Islet precursor cell (in vitro differentiated cells): Measurements from ENCODE around the gene REL.
A peak's percentile ranks its signal among the peaks of the same experiment; 100 is the strongest.
"Not testable (repeated sequence)": the region's sequence is repeated elsewhere in the genome, so short reads cannot be mapped to it uniquely, and the experiment has no call there.

Experiments used
- DNase-seq: peaks from one replicate; pipeline ENCODE4 v3.0.0-alpha.2; 2018

REL gene

GRCh38 chr2:60881047-60881932 lies at the start of gene REL:
REL (plus strand) TSS chr2:60881574; CDS start chr2:60881841, 267 bp downstream.
- peak; percentile 94 for DNase-seq

GRCh38 chr2:60831921-60832320 lies 49.5 kb upstream of the REL start:
- no peak for DNase-seq

GRCh38 chr2:60832621-60833020 lies 48.8 kb upstream of the REL start:
- DNase-seq = no peak

GRCh38 chr2:60834270-60834717 lies 47.1 kb upstream of the REL start:
- DNase-seq = no peak

- DNase-seq = no peak
Measured at GRCh38 chr2:60836491-60836890, 44.9 kb upstream of the REL start.

DNA sequence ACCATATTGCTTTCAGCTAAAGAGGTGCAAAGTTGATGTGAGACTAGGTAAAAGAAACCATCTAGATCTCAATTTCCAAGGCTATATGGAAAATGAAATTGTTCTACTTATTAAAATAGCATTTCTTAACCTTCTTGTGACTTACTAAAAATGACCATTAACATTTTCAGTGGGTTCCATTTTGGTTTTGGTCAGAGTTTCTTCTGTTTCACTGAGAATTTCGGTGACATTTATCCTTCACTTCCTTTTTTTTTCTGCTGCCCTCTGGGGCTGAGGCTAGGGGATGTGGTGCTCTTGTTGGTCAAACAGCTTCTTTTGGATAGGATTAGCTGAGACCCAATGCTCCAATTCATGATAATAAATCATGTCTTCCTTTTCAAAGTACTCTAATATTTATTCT lies 44.3 kb upstream of the REL start:
- DNase-seq = no peak

- no peak for DNase-seq
Measured at GRCh38 chr2:60838481-60838880, 42.9 kb upstream of the REL start.

DNA sequence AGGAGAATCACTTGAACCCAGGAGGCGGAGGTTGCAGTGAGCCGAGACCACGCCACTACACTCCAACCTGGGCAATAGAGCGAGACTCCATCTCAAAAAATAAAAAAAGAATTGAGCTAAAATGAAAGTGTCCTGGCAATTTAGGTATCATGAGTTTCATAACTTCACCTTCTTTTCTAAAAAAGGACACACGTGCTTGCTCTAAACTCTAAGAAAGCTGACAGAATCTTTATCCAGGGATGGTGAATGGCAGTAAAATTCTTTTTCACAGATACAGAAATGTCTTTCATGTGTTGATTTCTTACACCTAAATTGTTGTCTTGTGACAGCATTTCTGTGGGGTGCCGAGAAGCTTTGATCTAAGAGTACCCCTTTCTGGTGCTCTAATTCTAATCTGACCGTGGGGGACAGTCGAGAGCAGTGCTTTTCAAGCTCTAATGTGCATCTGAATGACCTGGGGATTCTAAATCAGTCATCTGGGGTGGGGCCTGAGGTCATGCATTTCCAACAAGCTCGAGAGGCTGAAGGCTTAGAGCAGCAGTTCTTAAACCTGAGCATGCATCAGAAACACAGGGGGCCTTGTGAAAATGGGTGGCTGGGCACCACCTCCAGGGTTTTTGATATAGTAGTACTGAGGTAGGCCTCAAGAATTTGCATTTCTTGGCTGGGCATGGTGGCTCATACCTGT lies 42.1 kb upstream of the REL start:
- DNase-seq = no peak

- no peak for DNase-seq
Measured at GRCh38 chr2:60840880-60841279, 40.5 kb upstream of the REL start.

DNA sequence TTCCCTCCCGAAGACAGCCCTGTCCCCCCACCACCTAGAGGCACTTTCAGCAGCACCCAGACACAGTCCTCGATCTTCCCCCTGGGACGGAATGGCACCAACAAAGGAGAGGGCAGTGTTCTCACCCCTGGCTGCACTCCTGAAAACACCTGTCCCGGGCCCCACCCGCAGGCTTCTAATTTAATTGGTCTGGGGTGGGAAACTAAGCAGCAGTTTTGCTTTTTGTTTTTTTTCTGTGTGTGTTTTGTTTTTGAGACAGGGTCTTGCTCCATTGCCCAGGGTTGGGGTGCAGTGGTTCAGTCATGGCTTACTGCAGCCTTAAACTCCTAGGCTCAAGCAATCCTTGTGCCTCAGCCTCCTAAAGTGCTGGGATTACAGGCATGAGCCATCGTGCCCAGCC lies 38.4 kb upstream of the REL start:
- DNase-seq = no peak

DNA sequence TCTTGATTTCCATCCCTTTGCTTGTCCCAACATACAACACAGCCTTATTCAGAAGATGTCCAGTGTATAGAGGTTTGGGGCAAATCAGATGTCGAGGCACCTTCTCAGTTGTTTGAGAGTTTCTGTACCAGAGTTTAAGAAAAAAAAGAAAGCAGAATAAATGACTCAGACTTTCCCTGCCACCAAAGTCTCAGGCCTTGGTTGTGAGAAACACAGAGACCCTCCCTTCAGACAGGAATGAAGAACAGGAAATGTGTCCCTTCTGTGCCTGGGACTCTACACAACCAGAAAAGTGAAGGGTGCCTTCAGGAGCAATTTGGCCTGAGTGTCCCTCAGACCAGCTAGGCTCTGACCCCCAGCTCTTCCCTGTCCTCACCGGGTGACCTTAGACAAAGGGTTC lies 37.3 kb upstream of the REL start:
- no peak for DNase-seq

DNA sequence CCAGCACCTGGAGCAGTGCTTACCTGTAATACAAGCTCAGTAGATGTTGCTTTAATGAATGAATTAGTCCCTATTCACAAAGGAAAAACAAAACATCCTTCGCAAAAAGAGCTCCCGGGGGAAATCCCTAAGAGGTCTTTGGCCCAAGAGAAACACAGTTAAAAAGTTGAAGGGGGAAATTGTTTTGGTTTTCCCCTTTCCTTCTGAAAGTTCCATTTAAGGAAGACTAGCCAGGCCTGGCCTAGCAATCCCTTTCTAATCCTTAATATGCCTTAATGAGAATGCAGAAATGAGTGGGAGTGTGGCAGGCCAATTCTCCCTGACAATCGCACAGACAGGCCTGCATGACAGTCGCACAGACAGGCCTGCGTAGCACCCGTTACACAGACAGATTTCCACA lies 33.5 kb upstream of the REL start:
- no peak for DNase-seq

DNA sequence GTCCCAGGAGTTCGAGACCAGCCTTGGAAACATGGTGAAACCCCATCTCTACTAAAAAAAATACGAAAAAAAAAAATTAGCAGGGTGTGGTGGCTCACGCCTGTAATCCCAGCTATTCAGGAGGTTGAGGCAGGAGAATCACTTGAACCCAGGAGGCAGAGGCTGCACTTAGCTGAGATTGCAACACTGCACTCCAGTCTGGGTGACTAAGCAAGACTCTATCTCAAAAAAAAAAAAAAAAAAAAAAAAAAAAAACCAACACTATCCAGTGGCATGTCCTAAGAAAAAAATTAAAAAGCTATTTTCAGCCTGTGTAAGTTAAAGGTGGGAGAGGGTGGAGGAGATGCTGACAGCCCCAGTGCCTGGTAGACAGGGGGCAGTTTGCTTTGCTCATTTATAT lies 32.2 kb upstream of the REL start:
- DNase-seq = no peak

DNA sequence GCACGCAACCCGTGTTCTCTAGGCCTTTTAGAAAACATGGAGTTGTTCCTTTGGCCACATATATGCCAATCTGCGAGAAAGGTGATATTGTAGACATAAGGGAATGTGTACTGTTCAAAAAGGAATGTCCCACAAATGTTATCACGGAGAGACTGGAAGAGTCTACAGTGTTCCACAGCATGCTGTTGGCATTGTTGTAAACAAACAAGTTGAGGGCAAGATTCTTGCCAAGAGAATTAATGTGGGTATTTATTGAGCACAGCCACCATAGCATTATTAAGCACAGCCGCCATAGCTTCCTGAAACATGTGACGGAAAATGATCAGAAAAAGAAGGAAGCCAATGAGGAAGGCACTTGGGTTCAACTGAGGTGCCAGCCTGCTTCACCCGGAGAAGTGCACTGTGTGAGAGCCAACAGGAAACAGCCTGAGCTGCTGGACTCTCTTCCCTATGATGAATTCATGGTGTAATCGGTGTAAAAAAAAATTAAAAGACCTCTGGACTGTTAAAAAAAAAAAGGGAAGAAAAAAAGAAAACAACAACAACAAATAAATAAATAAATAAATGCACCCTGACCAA lies 29.0 kb upstream of the REL start:
- DNase-seq = no peak

- DNase-seq = no peak
Measured at GRCh38 chr2:60853531-60853930, 27.8 kb upstream of the REL start.

GRCh38 chr2:60855989-60856669 lies 25.2 kb upstream of the REL start:
- DNase-seq = no peak

- DNase-seq = no peak
Measured at GRCh38 chr2:60857056-60857455, 24.3 kb upstream of the REL start.

GRCh38 chr2:60858897-60859311 lies 22.5 kb upstream of the REL start:
- DNase-seq = no peak

GRCh38 chr2:60861736-60862135 lies 19.6 kb upstream of the REL start:
- DNase-seq = no peak

DNA sequence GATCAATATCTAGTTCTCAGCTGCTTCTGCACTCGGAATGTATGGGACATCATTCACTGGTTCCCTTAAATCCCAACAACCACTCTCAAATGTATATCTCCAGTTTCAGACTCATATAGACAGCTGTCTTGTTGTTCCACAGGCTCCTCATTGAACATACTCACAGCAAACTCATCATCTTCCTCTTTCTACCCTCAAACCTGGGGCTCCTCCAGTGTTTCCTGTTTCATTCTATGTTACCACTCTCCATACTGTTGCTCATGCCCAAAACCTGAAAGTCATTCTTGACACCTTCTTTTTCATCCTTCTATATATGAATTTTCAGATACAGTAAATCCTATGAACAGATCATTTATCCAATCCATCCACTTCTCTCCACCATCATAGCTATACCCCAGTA lies 18.7 kb upstream of the REL start:
- no peak for DNase-seq

DNA sequence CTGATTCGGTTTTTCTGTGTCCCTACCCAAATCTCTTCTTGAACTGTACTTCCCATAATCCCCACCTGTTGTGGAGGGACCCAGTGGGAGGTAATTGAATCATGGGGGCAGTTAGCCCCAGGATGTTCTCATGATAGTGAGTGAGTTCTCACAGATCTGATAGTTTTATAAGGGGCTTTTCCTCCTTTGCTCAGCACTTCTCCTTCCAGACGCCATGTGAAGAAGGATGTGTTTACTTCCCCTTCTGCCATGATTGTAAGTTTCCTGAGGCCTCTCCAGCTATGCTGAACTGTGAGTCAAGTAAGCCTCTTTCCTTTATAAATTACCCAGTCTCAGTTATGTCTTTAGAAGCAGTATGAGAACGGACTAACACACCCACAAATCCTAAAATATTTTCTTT lies 16.0 kb upstream of the REL start:
- not testable (repeated sequence) for DNase-seq

DNA sequence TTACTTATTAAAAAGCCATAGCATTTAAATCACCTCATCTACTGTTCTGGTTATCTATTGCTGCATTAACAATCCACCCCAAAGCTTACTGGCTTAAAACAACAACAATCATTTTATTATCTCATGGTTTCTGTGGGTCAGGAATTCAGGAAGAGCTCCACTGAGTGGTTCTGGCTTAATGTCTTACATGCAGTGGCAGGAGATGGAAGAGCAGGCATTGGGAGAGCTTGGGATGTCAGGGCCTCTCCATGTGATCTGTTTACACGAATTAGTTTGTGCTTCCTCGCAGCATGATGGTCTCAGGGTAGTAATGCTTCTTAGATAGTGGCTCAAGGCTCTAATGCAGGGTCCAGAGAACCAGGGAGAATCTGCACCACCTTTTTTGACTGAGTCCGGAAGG lies 14.4 kb upstream of the REL start:
- DNase-seq = no peak

- DNase-seq = no peak
Measured at GRCh38 chr2:60867848-60868247, 13.5 kb upstream of the REL start.
